Smooth muscle cell (in vitro differentiated cells): ENCODE data around the gene YWHAQ. TPM values are rescaled to one million over a fixed set of nuclear protein-coding genes. Genes with fewer than 3 reads are reported as not detected.
A peak's percentile ranks its signal among the peaks of the same experiment; 100 is the strongest.

Experiments used
- DNase-seq: peaks from one replicate; lab custom pipeline; 2025; ENCODE audit not compliant: unreplicated experiment; lab: John Stamatoyannopoulos, UW
- H2AFZ ChIP-seq: fragments of 200-600 bp; sonication (generic); 2 replicates; pipeline ENCODE4 v1.6.0; 2016; ENCODE audit warnings: antibody characterized with exemption, low read depth, mild to moderate bottlenecking
- H3F3A ChIP-seq: fragments of 200-600 bp; sonication (generic); 2 replicates; pipeline ENCODE4 v1.6.0; 2017; ENCODE audit warnings: antibody characterized with exemption, low read depth
- H3K27ac ChIP-seq: fragments of 200-600 bp; sonication (generic); 2 replicates; pipeline ENCODE4 v1.5.1; 2016; ENCODE audit warnings: low read depth, mild to moderate bottlenecking
- H3K27me3 ChIP-seq: fragments of 200-600 bp; sonication (generic); 2 replicates; pipeline ENCODE4 v1.6.1; 2016; ENCODE audit warnings: low read depth, mild to moderate bottlenecking
- H3K36me3 ChIP-seq: fragments of 200-600 bp; sonication (generic); 2 replicates; pipeline ENCODE4 v1.5.1; 2016; ENCODE audit warnings: low read depth
- H3K4me1 ChIP-seq: fragments of 200-600 bp; sonication (generic); 2 replicates; pipeline ENCODE4 v1.5.1; 2016; ENCODE audit warnings: low read depth
- H3K4me2 ChIP-seq: fragments of 200-600 bp; sonication (generic); 2 replicates; pipeline ENCODE4 v1.6.0; 2016; ENCODE audit warnings: mild to moderate bottlenecking
- H3K4me3 ChIP-seq: fragments of 200-600 bp; sonication (generic); 2 replicates; pipeline ENCODE4 v1.5.1; 2016; ENCODE audit warnings: mild to moderate bottlenecking
- H3K79me2 ChIP-seq: fragments of 200-600 bp; sonication (generic); 2 replicates; pipeline ENCODE4 v1.6.0; 2016; ENCODE audit warnings: low read depth, mild to moderate bottlenecking
- H3K9ac ChIP-seq: fragments of 200-600 bp; sonication (generic); 2 replicates; pipeline ENCODE4 v1.6.0; 2016; ENCODE audit warnings: low read depth
- H3K9me3 ChIP-seq: fragments of 200-600 bp; sonication (generic); replicated peaks from 2 replicates; pipeline ENCODE4 v1.5.1; 2016; ENCODE audit warnings: low read depth
- H4K20me1 ChIP-seq: fragments of 200-600 bp; sonication (generic); 2 replicates; pipeline ENCODE4 v1.6.0; 2016; ENCODE audit warnings: low read depth
- WGBS: methylation state at CpG from one replicate; pipeline ENCODE4 v1.1.7; 2016; ENCODE audit warnings: low lambda C conversion rate; 5-methylcytosine and 5-hydroxymethylcytosine counted together
- polyA plus RNA-seq: library from polyadenylated mRNA; unstranded; fragments of >200 nt; fragmentation: Nextera tagmentation; extraction: Ambion mirVana; gene quantifications from 2 replicates; pipeline ENCODE4 v1.2.1, GENCODE V29; 2016
- total RNA-seq: library from RNA; depleted of rRNA; stranded (reverse); fragments of >200 nt; gene quantifications from 2 replicates; pipeline ENCODE4 v1.2.3, GENCODE V29; 2014
- TF ChIP-seq, protein P1 (sequence below): fragments of 200-600 bp; sonication (generic); IDR thresholded peaks from 2 replicates; pipeline ENCODE4 v1.5.1; 2017; ENCODE audit warnings: borderline replicate concordance, mild to moderate bottlenecking, antibody characterized with exemption; ENCODE audit not compliant: insufficient read depth, poor library complexity, severe bottlenecking

Gene YWHAQ
- total RNA-seq (376 and 417 TPM in 2 replicates), polyA plus RNA-seq (300 and 324 TPM in 2 replicates)

GRCh38 chr2:9630736-9631552 is at the start of gene YWHAQ:
Gene YWHAQ, minus strand, starts transcription at chr2:9630997. Its CDS starts 545 bp downstream, at chr2:9630452.
- Histone ChIP-seq H3F3A (peaks cover 2% of the 10 kb centered on the region), H3K4me2 (peak within 1 kb of the TSS; percentile 95), H3K9ac (peak within 1 kb of the TSS; percentile 91), H3K27ac (peak within 1 kb of the TSS; percentile 87), H3K4me3 (peak within 1 kb of the TSS; percentile 79), H3K9me3 (no peaks in the 10 kb centered on the region), H3K27me3 (no peaks in the 10 kb centered on the region), H4K20me1 (peaks cover 44% of the 10 kb centered on the region), H3K36me3 (no peaks in the 10 kb centered on the region), H3K79me2 (peaks cover 43% of the 10 kb centered on the region), H3K4me1 (peaks cover 30% of the 10 kb centered on the region), H2AFZ (peak within 1 kb of the TSS; percentile 41)
- 1% methylated on average over 42 of the region's 84 CpGs for WGBS
- TF ChIP-seq, protein P1, sequence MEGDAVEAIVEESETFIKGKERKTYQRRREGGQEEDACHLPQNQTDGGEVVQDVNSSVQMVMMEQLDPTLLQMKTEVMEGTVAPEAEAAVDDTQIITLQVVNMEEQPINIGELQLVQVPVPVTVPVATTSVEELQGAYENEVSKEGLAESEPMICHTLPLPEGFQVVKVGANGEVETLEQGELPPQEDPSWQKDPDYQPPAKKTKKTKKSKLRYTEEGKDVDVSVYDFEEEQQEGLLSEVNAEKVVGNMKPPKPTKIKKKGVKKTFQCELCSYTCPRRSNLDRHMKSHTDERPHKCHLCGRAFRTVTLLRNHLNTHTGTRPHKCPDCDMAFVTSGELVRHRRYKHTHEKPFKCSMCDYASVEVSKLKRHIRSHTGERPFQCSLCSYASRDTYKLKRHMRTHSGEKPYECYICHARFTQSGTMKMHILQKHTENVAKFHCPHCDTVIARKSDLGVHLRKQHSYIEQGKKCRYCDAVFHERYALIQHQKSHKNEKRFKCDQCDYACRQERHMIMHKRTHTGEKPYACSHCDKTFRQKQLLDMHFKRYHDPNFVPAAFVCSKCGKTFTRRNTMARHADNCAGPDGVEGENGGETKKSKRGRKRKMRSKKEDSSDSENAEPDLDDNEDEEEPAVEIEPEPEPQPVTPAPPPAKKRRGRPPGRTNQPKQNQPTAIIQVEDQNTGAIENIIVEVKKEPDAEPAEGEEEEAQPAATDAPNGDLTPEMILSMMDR = no peak
- peak; percentile 94 for DNase-seq

DNA sequence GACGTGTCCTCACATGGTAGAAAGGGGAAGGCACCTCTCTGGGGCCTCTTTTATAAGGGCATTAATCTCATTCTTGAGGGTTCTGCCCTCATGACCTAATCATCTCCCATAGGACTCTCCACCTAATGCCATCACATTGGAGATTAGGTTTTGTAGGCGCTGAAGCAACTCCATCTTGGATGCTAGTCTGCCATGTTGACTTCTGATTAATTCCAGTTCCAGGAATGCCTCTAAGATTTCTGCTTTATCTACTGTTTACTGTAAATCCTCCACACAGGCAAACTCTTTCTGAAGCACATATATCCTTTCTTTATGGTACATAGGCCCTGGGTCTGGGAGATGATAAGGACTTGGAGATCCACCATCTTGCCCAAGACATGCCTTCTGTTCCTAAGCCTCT is 49.3 kb upstream of the YWHAQ start:
- 96% methylated on average over 2 of the region's 2 CpGs for WGBS
- Histone ChIP-seq H3K9me3 (no peaks in the 10 kb centered on the region), H3F3A (peaks cover 6% of the 10 kb centered on the region), H3K79me2 (no peaks in the 10 kb centered on the region), H3K27me3 (no peaks in the 10 kb centered on the region), H2AFZ (no peak overlapping the region), H3K4me1 (peaks cover 9% of the 10 kb centered on the region), H4K20me1 (no peaks in the 10 kb centered on the region), H3K9ac (no peak overlapping the region), H3K27ac (no peak overlapping the region), H3K4me3 (no peak overlapping the region), H3K36me3 (no peaks in the 10 kb centered on the region), H3K4me2 (no peak overlapping the region)
- TF ChIP-seq, protein P1 = no peak
- DNase-seq = no peak

DNA sequence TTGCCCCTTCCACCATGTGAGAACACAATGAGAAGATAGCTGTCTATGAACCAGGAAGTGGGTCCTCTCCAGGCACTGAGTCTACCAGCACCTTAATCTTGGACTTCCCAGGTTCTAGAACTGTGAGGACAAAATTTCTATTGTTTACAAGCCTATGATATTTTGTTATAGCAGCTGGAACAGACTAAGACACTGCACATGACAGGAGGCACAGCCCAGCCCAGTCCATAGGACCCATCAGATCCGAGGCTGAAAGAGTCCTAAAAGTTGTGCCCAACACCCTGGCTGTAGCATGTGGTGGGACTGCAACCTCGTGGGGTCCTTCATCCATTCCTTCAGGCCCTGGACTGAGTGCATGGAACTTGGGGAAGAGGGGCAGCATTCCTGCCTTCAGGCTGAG is 48.4 kb upstream of the YWHAQ start:
- Histone ChIP-seq H3K4me2 (no peak overlapping the region), H3K9me3 (no peaks in the 10 kb centered on the region), H4K20me1 (no peaks in the 10 kb centered on the region), H3K4me3 (no peak overlapping the region), H3K27ac (no peak overlapping the region), H3K9ac (no peak overlapping the region), H3K36me3 (no peaks in the 10 kb centered on the region), H3K4me1 (peaks cover 14% of the 10 kb centered on the region), H3F3A (peaks cover 6% of the 10 kb centered on the region), H2AFZ (no peak overlapping the region), H3K27me3 (no peaks in the 10 kb centered on the region), H3K79me2 (no peaks in the 10 kb centered on the region)
- DNase-seq = no peak
- 93% methylated on average over 2 of the region's 2 CpGs for WGBS
- TF ChIP-seq, protein P1 = no peak

DNA sequence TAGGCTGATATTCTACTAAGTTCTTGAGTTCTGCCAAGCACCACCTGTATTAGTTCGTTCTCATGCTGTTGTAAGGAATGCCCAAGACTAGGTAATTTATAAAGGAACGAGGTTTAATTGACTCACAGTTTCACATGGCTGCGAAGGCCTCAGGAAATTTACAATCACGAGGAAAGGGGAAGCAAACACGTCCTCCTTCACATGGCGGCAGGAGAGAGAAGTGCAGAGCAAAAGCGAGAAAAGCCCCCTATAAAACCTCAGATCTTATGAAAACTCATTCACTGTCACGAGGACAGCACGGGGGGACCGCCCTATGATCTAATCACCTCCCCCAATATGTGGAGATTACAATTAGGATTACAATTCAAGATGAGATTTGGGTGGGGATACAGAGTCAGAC is 47.7 kb upstream of the YWHAQ start:
- no peaks in the 10 kb centered on the region for H4K20me1 ChIP-seq
- no peak overlapping the region for H3K4me3 ChIP-seq
- H3K9ac ChIP-seq = no peak overlapping the region
- no peaks in the 10 kb centered on the region for H3K36me3 ChIP-seq
- peaks cover 6% of the 10 kb centered on the region for H3F3A ChIP-seq
- no peak overlapping the region for H2AFZ ChIP-seq
- H3K79me2 ChIP-seq = no peaks in the 10 kb centered on the region
- H3K4me2 ChIP-seq = no peak overlapping the region
- TF ChIP-seq, protein P1 = no peak
- H3K9me3 ChIP-seq = no peaks in the 10 kb centered on the region
- H3K27ac ChIP-seq = no peak overlapping the region
- no peak for DNase-seq
- no peaks in the 10 kb centered on the region for H3K27me3 ChIP-seq
- H3K4me1 ChIP-seq = peaks cover 14% of the 10 kb centered on the region
- WGBS = 89% methylated on average over 10 of the region's 10 CpGs
